Endothelial cell (in vitro differentiated cells): ENCODE results near the gene LAMB3. TPM values are rescaled to one million over a fixed set of nuclear protein-coding genes. Genes with fewer than 3 reads are reported as not detected.
"Not testable (repeated sequence)": the region's sequence is repeated elsewhere in the genome, so short reads cannot be mapped to it uniquely, and the experiment has no call there.

Experiments
- DNase-seq: peaks from one replicate; pipeline ENCODE4 v3.0.0; 2021; ENCODE audit warnings: low spot score
- H3K27ac Mint-ChIP-seq: one replicate; pipeline ENCODE4 v1.8.0; 2021; ENCODE audit warnings: mixed read lengths, inconsistent platforms; ENCODE audit not compliant: unreplicated experiment
- H3K27me3 Mint-ChIP-seq: one replicate; pipeline ENCODE4 v1.8.0; 2021; ENCODE audit warnings: mild to moderate bottlenecking, moderate library complexity, mixed read lengths, inconsistent platforms; ENCODE audit not compliant: unreplicated experiment
- H3K36me3 Mint-ChIP-seq: one replicate; pipeline ENCODE4 v1.8.0; 2021; ENCODE audit warnings: mild to moderate bottlenecking, low read depth, mixed read lengths, inconsistent platforms; ENCODE audit not compliant: unreplicated experiment
- H3K4me1 Mint-ChIP-seq: one replicate; pipeline ENCODE4 v1.8.0; 2021; ENCODE audit warnings: mild to moderate bottlenecking, mixed read lengths, inconsistent platforms; ENCODE audit not compliant: unreplicated experiment
- H3K4me3 Mint-ChIP-seq: one replicate; pipeline ENCODE4 v1.8.0; 2021; ENCODE audit warnings: mild to moderate bottlenecking, mixed read lengths, inconsistent platforms; ENCODE audit not compliant: unreplicated experiment
- H3K9me3 Mint-ChIP-seq: one replicate; pipeline ENCODE4 v1.8.0; 2021; ENCODE audit warnings: mixed read lengths, inconsistent platforms; ENCODE audit not compliant: unreplicated experiment
- CTCF ChIP-seq: fragments of 200-600 bp; sonication (generic); IDR thresholded peaks from one replicate; pipeline ENCODE4 v1.5.0; 2021; ENCODE audit warnings: antibody characterized with exemption; ENCODE audit not compliant: unreplicated experiment
- long read RNA-seq: library from polyadenylated mRNA; unstranded; transcript quantifications from one replicate; pipeline ENCODE4 v2.0.0, GENCODE V29; 2020; ENCODE audit not compliant: unreplicated experiment
- total RNA-seq: library from RNA; stranded (reverse); fragmentation: NEBNext Ultra II Directional; extraction: Animal tissue kit (Norgen Biotek cat#: 25700); gene quantifications from one replicate; pipeline ENCODE4 v1.2.1, GENCODE V29; 2021; ENCODE audit not compliant: unreplicated experiment

Gene LAMB3
- total RNA-seq, result 0.21 TPM
- long read RNA-seq, result 0 reads

- H3K9me3 Mint-ChIP-seq, result no peaks in the 10 kb centered on the region
- peaks cover 12% of the 10 kb centered on the region for H3K27me3 Mint-ChIP-seq
- no peak for DNase-seq
- peaks cover 4% of the 10 kb centered on the region for H3K4me1 Mint-ChIP-seq
- H3K27ac Mint-ChIP-seq, result no peak within 1 kb of the TSS
- no peak within 1 kb of the TSS for H3K4me3 Mint-ChIP-seq
- H3K36me3 Mint-ChIP-seq, result no peaks in the 10 kb centered on the region
- no peak for TF ChIP-seq CTCF
These were observed at the start of gene LAMB3 for GRCh38 chr1:209652121-209652735. TSS of gene LAMB3 (minus strand) at chr1:209652425. CDS start at chr1:209650944, 1,481 bp downstream.

- not testable (repeated sequence) for H3K27me3 Mint-ChIP-seq, H3K9me3 Mint-ChIP-seq, H3K4me3 Mint-ChIP-seq, H3K4me1 Mint-ChIP-seq, DNase-seq, H3K36me3 Mint-ChIP-seq, H3K27ac Mint-ChIP-seq
These were observed 48.5 kb upstream of the LAMB3 start for GRCh38 chr1:209700686-209701085.

- DNase-seq, result no peak
- no peak overlapping the region for H3K27ac Mint-ChIP-seq
- peaks cover 5% of the 10 kb centered on the region for H3K27me3 Mint-ChIP-seq
- TF ChIP-seq CTCF, result no peak
- no peaks in the 10 kb centered on the region for H3K36me3 Mint-ChIP-seq
- no peak overlapping the region for H3K4me3 Mint-ChIP-seq
- no peaks in the 10 kb centered on the region for H3K9me3 Mint-ChIP-seq
- peaks cover 5% of the 10 kb centered on the region for H3K4me1 Mint-ChIP-seq
These were observed 44.9 kb upstream of the LAMB3 start for GRCh38 chr1:209697126-209697525.

GRCh38 chr1:209696673-209697072 is 44.4 kb upstream of the LAMB3 start:
- Mint-ChIP-seq H3K36me3 (no peaks in the 10 kb centered on the region), H3K4me3 (no peak overlapping the region), H3K4me1 (peaks cover 7% of the 10 kb centered on the region), H3K27ac (no peak overlapping the region), H3K9me3 (no peaks in the 10 kb centered on the region), H3K27me3 (peaks cover 5% of the 10 kb centered on the region)
- no peak for TF ChIP-seq CTCF
- DNase-seq, result no peak

GRCh38 chr1:209692745-209693504 is 40.7 kb upstream of the LAMB3 start:
- Mint-ChIP-seq H3K4me3 (no peak overlapping the region), H3K27ac (no peak overlapping the region), H3K9me3 (no peaks in the 10 kb centered on the region), H3K27me3 (peaks cover 5% of the 10 kb centered on the region), H3K4me1 (peaks cover 7% of the 10 kb centered on the region), H3K36me3 (no peaks in the 10 kb centered on the region)
- peak; percentile 80 for DNase-seq
- peak; percentile 79 for TF ChIP-seq CTCF
